Measurements from ENCODE around the gene SUN5. TPM values are rescaled to one million over a fixed set of nuclear protein-coding genes. Genes with fewer than 3 reads are reported as not detected.
A peak's percentile ranks its signal among the peaks of the same experiment; 100 is the strongest.

SUN5 gene
- total RNA-seq, 1 experiment from 2014 or later: not detected

DNA sequence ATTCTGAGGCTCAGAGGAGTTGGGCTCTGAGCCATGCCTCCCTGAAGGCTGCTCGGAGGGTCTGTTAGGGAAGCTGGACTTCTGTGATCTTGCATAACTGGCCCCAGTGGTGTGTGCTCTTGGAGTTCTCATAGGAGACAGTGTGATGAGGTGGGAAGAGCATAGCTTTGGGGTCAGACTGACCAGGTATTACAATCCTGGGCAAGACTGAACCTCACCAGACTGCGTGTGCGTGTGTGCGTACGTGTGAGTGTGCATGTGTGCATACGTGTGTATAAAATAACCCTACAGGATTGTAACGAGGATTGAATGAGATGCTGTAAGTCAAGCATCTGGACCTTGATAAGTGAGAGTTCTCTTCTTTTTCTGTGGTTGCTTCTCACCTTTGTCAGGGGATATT lies 13.3 kb upstream of the SUN5 start:
- no peak overlapping the region for H3K27ac ChIP-seq (ENCODE audit: insufficient read length, low read depth, low read length)
- no peak overlapping the region for H3K4ac ChIP-seq (ENCODE audit: low read depth, low read length)
- Mint-ChIP-seq H3K4me3 (no peak overlapping the region), H3K9me3 (no peaks in the 10 kb centered on the region), H3K27me3 (ENCODE audit: low read depth) (peaks cover 18% of the 10 kb centered on the region), H3K27ac (peak overlapping the region in 1 of 3 experiments; percentile 37; a peak in 4 of 7 replicates), H3K36me3 (ENCODE audit: insufficient read depth in 1 of 3, low read depth in 3 of 3) (no peaks in the 10 kb centered on the region), H3K4me1 (peaks cover 21 to 23% of the 10 kb centered on the region in 2 experiments)
- no peak overlapping the region for H3K9ac ChIP-seq (ENCODE audit: extremely low read depth, insufficient read length, low read length)
- H2AFZ ChIP-seq (ENCODE audit: low read length): no peak overlapping the region
- no CpG with 5 or more reads among the region's 7 CpGs for WGBS (ENCODE audit: extremely low coverage, insufficient read length, low lambda C conversion rate)
- no peak overlapping the region for H4K5ac ChIP-seq (ENCODE audit: insufficient read length, low read depth, low read length)
- H2AK5ac ChIP-seq (ENCODE audit: insufficient read length, low read length): no peak overlapping the region
- H2BK5ac ChIP-seq (ENCODE audit: insufficient read length, low read length): no peak overlapping the region
- no peak overlapping the region for H3T11ph ChIP-seq (ENCODE audit: low read length)
- H3K9me3 ChIP-seq (ENCODE audit: control insufficient read depth, low read depth, low read length): no peaks in the 10 kb centered on the region
- H2BK20ac ChIP-seq (ENCODE audit: low read depth, low read length, poor library complexity, severe bottlenecking): no peak overlapping the region
- no peaks in the 10 kb centered on the region for H3K23me2 ChIP-seq (ENCODE audit: insufficient read length, low read depth, low read length, poor library complexity, severe bottlenecking)
- no peaks in the 10 kb centered on the region for H3K79me1 ChIP-seq (ENCODE audit: insufficient read depth, low read depth, low read length, poor library complexity, severe bottlenecking)
- H4K91ac ChIP-seq (ENCODE audit: insufficient read length, low read depth, low read length): no peak overlapping the region
- no peaks in the 10 kb centered on the region for H3K79me2 ChIP-seq (ENCODE audit: insufficient read depth, low read length)
- no peak overlapping the region for H3K18ac ChIP-seq (ENCODE audit: insufficient read length, low read depth, low read length)
- H3K23ac ChIP-seq (ENCODE audit: insufficient read length, low read depth, low read length): no peak overlapping the region
- no peaks in the 10 kb centered on the region for H4K20me1 ChIP-seq (ENCODE audit: control insufficient read depth, insufficient read depth, insufficient read length)
- no peak for DNase-seq
- H4K8ac ChIP-seq (replicated peaks; ENCODE audit: insufficient read length, low read depth, low read length): no peak overlapping the region
- no peak overlapping the region for H2BK120ac ChIP-seq (ENCODE audit: low read depth, low read length, poor library complexity, severe bottlenecking)
- no peaks in the 10 kb centered on the region for H3K4me1 ChIP-seq (ENCODE audit: insufficient read depth, low read length)
- H3K4me2 ChIP-seq (ENCODE audit: insufficient read depth, insufficient read length, low read length): no peak overlapping the region
- H2BK15ac ChIP-seq (ENCODE audit: low read depth, low read length): no peak overlapping the region
- H2BK12ac ChIP-seq (ENCODE audit: insufficient read length, low read depth, low read length): no peak overlapping the region
- H3K27me3 ChIP-seq (ENCODE audit: insufficient read depth, low read length): no peaks in the 10 kb centered on the region
- TF ChIP-seq, protein P1, sequence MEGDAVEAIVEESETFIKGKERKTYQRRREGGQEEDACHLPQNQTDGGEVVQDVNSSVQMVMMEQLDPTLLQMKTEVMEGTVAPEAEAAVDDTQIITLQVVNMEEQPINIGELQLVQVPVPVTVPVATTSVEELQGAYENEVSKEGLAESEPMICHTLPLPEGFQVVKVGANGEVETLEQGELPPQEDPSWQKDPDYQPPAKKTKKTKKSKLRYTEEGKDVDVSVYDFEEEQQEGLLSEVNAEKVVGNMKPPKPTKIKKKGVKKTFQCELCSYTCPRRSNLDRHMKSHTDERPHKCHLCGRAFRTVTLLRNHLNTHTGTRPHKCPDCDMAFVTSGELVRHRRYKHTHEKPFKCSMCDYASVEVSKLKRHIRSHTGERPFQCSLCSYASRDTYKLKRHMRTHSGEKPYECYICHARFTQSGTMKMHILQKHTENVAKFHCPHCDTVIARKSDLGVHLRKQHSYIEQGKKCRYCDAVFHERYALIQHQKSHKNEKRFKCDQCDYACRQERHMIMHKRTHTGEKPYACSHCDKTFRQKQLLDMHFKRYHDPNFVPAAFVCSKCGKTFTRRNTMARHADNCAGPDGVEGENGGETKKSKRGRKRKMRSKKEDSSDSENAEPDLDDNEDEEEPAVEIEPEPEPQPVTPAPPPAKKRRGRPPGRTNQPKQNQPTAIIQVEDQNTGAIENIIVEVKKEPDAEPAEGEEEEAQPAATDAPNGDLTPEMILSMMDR (conservative IDR thresholded peaks at IDR 0.05): no peak
- H3K14ac ChIP-seq (ENCODE audit: insufficient read depth, low read length): no peak overlapping the region
- H3K56ac ChIP-seq (ENCODE audit: insufficient read length, low read depth, low read length): no peak overlapping the region
